ENCODE data around the gene ERAP2. TPM values are rescaled to one million over a fixed set of nuclear protein-coding genes. Genes with fewer than 3 reads are reported as not detected.

ERAP2 gene
- total and polyA plus RNA-seq, 7 donors: 0.23 to 6.4 (median 3.0) TPM

DNA sequence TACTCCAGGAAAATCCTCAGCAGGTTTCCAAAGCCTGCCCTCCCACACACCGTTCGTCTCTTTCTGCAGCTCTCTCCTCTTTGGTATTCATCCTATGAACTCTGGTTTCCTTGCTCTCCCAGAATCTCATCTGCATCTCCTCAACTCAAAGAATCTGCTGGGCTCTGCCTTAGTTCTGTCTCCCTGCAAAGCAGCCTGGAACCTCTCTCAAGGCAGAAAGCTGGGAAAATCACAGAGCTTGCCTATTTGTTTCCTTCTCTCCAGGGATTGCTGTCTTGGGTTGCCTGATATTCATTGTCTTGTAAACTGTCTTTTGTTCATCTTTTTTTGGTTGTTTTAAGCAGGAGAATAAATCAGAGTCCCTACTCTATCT is 5.3 kb upstream of the ERAP2 start:
- Histone ChIP-seq H3K4me1 (peaks cover 12% of the 10 kb centered on the region), H3K36me3 (ENCODE audit: insufficient read depth in 1 of 2, low read depth in 1 of 2) (no peaks in the 10 kb centered on the region), H3K4me3 (no peak overlapping the region), H3K9me3 (no peaks in the 10 kb centered on the region), H3K27me3 (ENCODE audit: insufficient read depth in 3 of 3, low read length in 2 of 3) (no peaks in the 10 kb centered on the region), H3K27ac (no peak overlapping the region)
- ATAC-seq: no peak
- WGBS, 3 donors: 84 to 97% (median 93%) methylated on average over 2 of the region's 2 CpGs
- DNase-seq: no peak
- intact Hi-C loops (cut with DNase I): loop anchor here in 1 of 2 donors (5.0 to 10.0 kb wide), 3 partner anchors 64 to 144 kb away; partner anchors contain the start of gene ERAP1
- TF ChIP-seq, protein P1, sequence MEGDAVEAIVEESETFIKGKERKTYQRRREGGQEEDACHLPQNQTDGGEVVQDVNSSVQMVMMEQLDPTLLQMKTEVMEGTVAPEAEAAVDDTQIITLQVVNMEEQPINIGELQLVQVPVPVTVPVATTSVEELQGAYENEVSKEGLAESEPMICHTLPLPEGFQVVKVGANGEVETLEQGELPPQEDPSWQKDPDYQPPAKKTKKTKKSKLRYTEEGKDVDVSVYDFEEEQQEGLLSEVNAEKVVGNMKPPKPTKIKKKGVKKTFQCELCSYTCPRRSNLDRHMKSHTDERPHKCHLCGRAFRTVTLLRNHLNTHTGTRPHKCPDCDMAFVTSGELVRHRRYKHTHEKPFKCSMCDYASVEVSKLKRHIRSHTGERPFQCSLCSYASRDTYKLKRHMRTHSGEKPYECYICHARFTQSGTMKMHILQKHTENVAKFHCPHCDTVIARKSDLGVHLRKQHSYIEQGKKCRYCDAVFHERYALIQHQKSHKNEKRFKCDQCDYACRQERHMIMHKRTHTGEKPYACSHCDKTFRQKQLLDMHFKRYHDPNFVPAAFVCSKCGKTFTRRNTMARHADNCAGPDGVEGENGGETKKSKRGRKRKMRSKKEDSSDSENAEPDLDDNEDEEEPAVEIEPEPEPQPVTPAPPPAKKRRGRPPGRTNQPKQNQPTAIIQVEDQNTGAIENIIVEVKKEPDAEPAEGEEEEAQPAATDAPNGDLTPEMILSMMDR (IDR thresholded peaks at IDR 0.05): no peak

DNA sequence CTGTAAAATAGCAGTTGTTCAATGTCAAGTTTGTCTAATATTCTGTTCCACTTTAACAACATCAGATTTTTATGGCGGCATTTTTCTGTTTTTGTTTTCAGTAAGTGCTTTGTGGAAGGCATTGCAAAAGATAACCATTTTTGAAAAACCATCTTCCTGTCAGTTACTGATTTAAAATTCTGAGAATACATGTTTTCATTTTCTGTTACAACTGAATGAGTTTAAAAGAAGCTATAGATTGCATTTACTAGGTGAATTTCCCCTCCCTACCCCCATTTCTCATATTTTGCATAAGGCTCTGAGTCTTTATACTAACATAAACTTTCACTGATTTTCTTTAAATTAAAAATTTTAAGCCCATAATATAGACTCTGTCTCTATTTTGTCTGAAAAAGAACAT is 4.6 kb upstream of the ERAP2 start:
- Histone ChIP-seq H3K4me3 (no peak overlapping the region), H3K27me3 (ENCODE audit: insufficient read depth in 3 of 3, low read length in 2 of 3) (no peaks in the 10 kb centered on the region), H3K36me3 (ENCODE audit: insufficient read depth in 1 of 2, low read depth in 1 of 2) (no peaks in the 10 kb centered on the region), H3K9me3 (no peaks in the 10 kb centered on the region), H3K4me1 (peaks cover 12% of the 10 kb centered on the region), H3K27ac (no peak overlapping the region)
- ATAC-seq (no peak), DNase-seq (no peak)
- TF ChIP-seq, protein P1 (IDR thresholded peaks at IDR 0.05): no peak
- WGBS, 3 donors: 76 to 95% (median 89%) methylated on average over 1 of the region's 1 CpG
- intact Hi-C loops (cut with DNase I): loop anchor here in 1 of 2 donors (5.0 to 10.0 kb wide), 3 partner anchors 64 to 143 kb away; partner anchors contain the start of gene ERAP1

DNA sequence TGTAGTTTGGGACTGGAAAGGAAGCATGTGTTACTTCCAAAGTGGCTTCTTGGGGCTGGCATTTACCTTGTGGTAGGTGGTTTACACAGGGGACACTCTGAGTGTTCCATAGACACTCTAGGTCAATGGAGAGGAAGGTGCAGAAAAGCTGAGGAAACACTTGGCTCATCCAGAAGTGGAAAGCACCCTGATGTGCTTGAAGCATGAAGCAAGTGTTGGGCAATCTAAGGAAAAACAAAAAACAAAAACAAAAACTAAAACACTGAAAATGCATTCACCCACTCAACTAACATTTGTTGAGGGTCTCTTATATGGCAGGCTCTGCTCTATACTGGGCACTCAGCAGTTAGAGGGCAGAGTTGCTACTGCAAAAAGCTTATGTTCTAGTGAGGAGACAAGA is 2.9 kb upstream of the ERAP2 start:
- intact Hi-C loops (cut with DNase I): loop anchor here in 1 of 2 donors (5.0 to 10.0 kb wide), 3 partner anchors 66 to 141 kb away; partner anchors contain the start of gene ERAP1
- TF ChIP-seq, protein P1 (IDR thresholded peaks at IDR 0.05): no peak
- H3K4me1 ChIP-seq: peaks cover 12% of the 10 kb centered on the region

DNA sequence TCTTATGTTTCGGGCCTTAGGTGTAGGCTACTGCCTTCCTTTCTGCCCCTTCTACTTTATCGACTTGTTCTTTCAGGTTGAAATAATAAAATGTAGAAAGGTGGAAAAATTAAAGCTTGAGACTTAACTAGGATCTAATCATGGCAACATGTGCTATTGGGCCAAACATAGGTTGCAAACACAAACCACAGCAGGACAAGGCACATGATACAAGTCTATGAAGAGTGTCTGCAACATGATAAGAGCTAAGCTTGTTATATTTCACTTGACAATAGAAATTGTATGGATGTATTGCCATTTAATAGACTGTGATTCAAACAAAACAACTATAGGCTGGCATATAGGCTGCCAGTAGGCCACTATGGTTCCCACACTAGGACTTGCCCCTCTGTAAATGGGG is 1.7 kb upstream of the ERAP2 start:
- no peaks in the 10 kb centered on the region for H3K27me3 ChIP-seq (ENCODE audit: insufficient read depth in 3 of 3, low read length in 2 of 3)
- intact Hi-C loops (cut with DNase I): loop anchor here in 1 of 2 donors (5.0 to 10.0 kb wide), 3 partner anchors 67 to 140 kb away; partner anchors contain the start of gene ERAP1

More for the DNA sequence above, 2.9 kb upstream of the ERAP2 start:
- no peaks in the 10 kb centered on the region for H3K9me3 ChIP-seq
- no peaks in the 10 kb centered on the region for H3K27me3 ChIP-seq (ENCODE audit: insufficient read depth in 3 of 3, low read length in 2 of 3)
- H3K36me3 ChIP-seq (ENCODE audit: insufficient read depth in 1 of 2, low read depth in 1 of 2): no peaks in the 10 kb centered on the region
- H3K4me3 ChIP-seq: no peak overlapping the region
- no peak overlapping the region for H3K27ac ChIP-seq
- DNase-seq (no peak), ATAC-seq (no peak)

More for the DNA sequence above, 1.7 kb upstream of the ERAP2 start:
- WGBS, 3 donors: 92 to 96% (median 96%) methylated on average over 2 of the region's 2 CpGs
- TF ChIP-seq, protein P1 (IDR thresholded peaks at IDR 0.05): no peak
- Histone ChIP-seq H3K4me1 (peaks cover 8% of the 10 kb centered on the region), H3K9me3 (no peaks in the 10 kb centered on the region), H3K4me3 (no peak overlapping the region), H3K27ac (no peak overlapping the region), H3K36me3 (ENCODE audit: insufficient read depth in 1 of 2, low read depth in 1 of 2) (no peaks in the 10 kb centered on the region)
- DNase-seq (no peak), ATAC-seq (no peak)

Data from psoas muscle (tissue), 8 donors.